HL-60 (cell line): ENCODE results near the gene NDUFV2.

Source experiments
- POLR2AphosphoS5 ChIP-seq: IDR thresholded peaks from 2 replicates; pipeline ENCODE4 v1.6.1; 2012; ENCODE audit warnings: low read depth
- TF ChIP-seq, protein P1 (sequence below): IDR thresholded peaks from one replicate; pipeline ENCODE4 v1.5.1; 2011; ENCODE audit warnings: low read length, control low read depth, inconsistent platforms; ENCODE audit not compliant: insufficient read depth

DNA sequence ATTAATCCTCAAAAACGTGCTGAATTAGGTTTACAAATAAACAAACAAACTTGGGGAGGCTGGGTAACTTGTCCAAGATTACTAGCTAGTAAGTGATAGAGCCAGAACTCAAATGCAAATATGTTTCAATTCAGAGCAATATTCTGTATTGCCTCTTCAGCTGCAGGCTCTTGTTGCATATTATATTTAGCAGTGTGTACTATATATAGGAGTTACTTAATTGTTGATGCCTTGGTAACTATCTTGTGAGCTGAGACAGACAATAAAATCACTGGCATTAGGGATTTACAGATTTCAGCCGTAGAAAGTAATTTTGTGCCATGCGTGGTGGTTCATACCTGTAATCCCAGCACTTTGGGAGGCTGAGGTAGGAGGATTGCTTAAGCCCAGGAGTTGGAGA, 23.8 kb downstream of the NDUFV2 start:
- TF ChIP-seq, protein P1, sequence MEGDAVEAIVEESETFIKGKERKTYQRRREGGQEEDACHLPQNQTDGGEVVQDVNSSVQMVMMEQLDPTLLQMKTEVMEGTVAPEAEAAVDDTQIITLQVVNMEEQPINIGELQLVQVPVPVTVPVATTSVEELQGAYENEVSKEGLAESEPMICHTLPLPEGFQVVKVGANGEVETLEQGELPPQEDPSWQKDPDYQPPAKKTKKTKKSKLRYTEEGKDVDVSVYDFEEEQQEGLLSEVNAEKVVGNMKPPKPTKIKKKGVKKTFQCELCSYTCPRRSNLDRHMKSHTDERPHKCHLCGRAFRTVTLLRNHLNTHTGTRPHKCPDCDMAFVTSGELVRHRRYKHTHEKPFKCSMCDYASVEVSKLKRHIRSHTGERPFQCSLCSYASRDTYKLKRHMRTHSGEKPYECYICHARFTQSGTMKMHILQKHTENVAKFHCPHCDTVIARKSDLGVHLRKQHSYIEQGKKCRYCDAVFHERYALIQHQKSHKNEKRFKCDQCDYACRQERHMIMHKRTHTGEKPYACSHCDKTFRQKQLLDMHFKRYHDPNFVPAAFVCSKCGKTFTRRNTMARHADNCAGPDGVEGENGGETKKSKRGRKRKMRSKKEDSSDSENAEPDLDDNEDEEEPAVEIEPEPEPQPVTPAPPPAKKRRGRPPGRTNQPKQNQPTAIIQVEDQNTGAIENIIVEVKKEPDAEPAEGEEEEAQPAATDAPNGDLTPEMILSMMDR = no peak
- TF ChIP-seq POLR2AphosphoS5 = no peak
